ENCODE results near the gene VANGL1.

Gene VANGL1

GRCh38 chr1:115669002-115669673 is 27.4 kb downstream of the VANGL1 start:
- DNase-seq: no peak

GRCh38 chr1:115669886-115670285 is 28.1 kb downstream of the VANGL1 start:
- no peak for DNase-seq

- DNase-seq: no peak
Measured at GRCh38 chr1:115670476-115671175, 28.9 kb downstream of the VANGL1 start.

- DNase-seq: no peak
Measured at GRCh38 chr1:115671176-115671934, 29.6 kb downstream of the VANGL1 start.

- DNase-seq: no peak
Measured at GRCh38 chr1:115672224-115673009, 30.6 kb downstream of the VANGL1 start.

- DNase-seq: no peak
Measured at GRCh38 chr1:115676498-115677181, 34.9 kb downstream of the VANGL1 start.

- DNase-seq: no peak
Measured at GRCh38 chr1:115677182-115677555, 35.4 kb downstream of the VANGL1 start.

GRCh38 chr1:115677565-115677964 is 35.8 kb downstream of the VANGL1 start:
- no peak for DNase-seq

GRCh38 chr1:115678141-115678540 is 36.4 kb downstream of the VANGL1 start:
- DNase-seq: no peak

- DNase-seq: no peak
Measured at GRCh38 chr1:115679141-115679611, 37.4 kb downstream of the VANGL1 start.

GRCh38 chr1:115680730-115681111 is 39.0 kb downstream of the VANGL1 start:
- no peak for DNase-seq

GRCh38 chr1:115682792-115683191 is 41.0 kb downstream of the VANGL1 start:
- no peak for DNase-seq

GRCh38 chr1:115685029-115685705 is 43.4 kb downstream of the VANGL1 start:
- DNase-seq: no peak

- no peak for DNase-seq
Measured at GRCh38 chr1:115687744-115688143, 46.0 kb downstream of the VANGL1 start.

- DNase-seq: no peak
Measured at GRCh38 chr1:115690972-115691371, 49.2 kb downstream of the VANGL1 start.

GRCh38 chr1:115692224-115692623 is 50.5 kb downstream of the VANGL1 start:
- DNase-seq: no peak

- no peak for DNase-seq
Measured at GRCh38 chr1:115694805-115695204, 53.0 kb downstream of the VANGL1 start.

GRCh38 chr1:115697619-115698018 is 55.8 kb downstream of the VANGL1 start:
- no peak for DNase-seq

GRCh38 chr1:115701090-115701489 is 59.3 kb downstream of the VANGL1 start:
- no peak for DNase-seq

GRCh38 chr1:115702959-115703358 is 61.2 kb downstream of the VANGL1 start:
- no peak for DNase-seq

GRCh38 chr1:115705085-115705951 is 63.5 kb downstream of the VANGL1 start:
- DNase-seq: no peak
